K562 (cell line): ENCODE data around the gene MCIDAS. TPM values are rescaled to one million over a fixed set of nuclear protein-coding genes. Genes with fewer than 3 reads are reported as not detected.
A peak's percentile ranks its signal among the peaks of the same experiment; 100 is the strongest.

Source experiments
- CCNT2 ChIP-seq: IDR thresholded peaks from 2 replicates; pipeline ENCODE4 v1.6.1; 2011; ENCODE audit warnings: borderline replicate concordance, low read depth, mild to moderate bottlenecking, moderate library complexity, mixed read lengths, low read length; ENCODE audit not compliant: insufficient read length; ENCODE audit errors: extremely low read depth
- EHMT2 ChIP-seq: fragments of 450-650 bp; IDR thresholded peaks from 2 replicates; pipeline ENCODE4 v1.6.1; 2018; ENCODE audit warnings: antibody characterized with exemption
- ELF1 ChIP-seq: fragments of 200-800 bp; sonication (Bioruptor generic); IDR thresholded peaks from 2 replicates; pipeline ENCODE4 v1.6.1; 2016; ENCODE audit warnings: missing genetic modification characterization, missing compliant biosample characterization
- FOXK1 ChIP-seq: sonication (generic); formaldehyde crosslinking; IDR thresholded peaks from 2 replicates; pipeline ENCODE4 v1.8.0; 2022; ENCODE audit warnings: missing genetic modification reagents, mild to moderate bottlenecking, borderline replicate concordance
- ILK ChIP-seq: fragments of 450-650 bp; IDR thresholded peaks from 2 replicates; pipeline ENCODE4 v1.6.1; 2016; ENCODE audit warnings: missing genetic modification characterization, low read depth, mild to moderate bottlenecking, missing compliant biosample characterization, moderate library complexity, borderline replicate concordance
- NCOA2 ChIP-seq, 2 experiments: fragments of 450-650 bp; IDR thresholded peaks; 2 replicates each; pipeline ENCODE4 v1.6.1; 2018; ENCODE audit warnings: mild to moderate bottlenecking in 2 of 2, moderate library complexity in 1 of 2; ENCODE audit not compliant: partially characterized antibody in 2 of 2
- NFIX ChIP-seq: fragments of 250-450 bp; sonication (Bioruptor Pico); IDR thresholded peaks from 2 replicates; pipeline ENCODE4 v1.4.0; 2020; ENCODE audit warnings: low read depth, mild to moderate bottlenecking, moderate library complexity
- NR1H2 ChIP-seq: sonication (generic); formaldehyde crosslinking; IDR thresholded peaks from 2 replicates; pipeline ENCODE4 v1.4.0; 2020; ENCODE audit warnings: mild to moderate bottlenecking, missing genetic modification reagents
- OTX1 ChIP-seq: fragments of 450-650 bp; formaldehyde crosslinking; IDR thresholded peaks from 2 replicates; pipeline ENCODE4 v1.4.0; 2022; ENCODE audit warnings: mild to moderate bottlenecking
- PBX2 ChIP-seq, 2 experiments: IDR thresholded peaks in 1 of 2; conservative IDR thresholded peaks in 1 of 2; 2 replicates each; pipeline ENCODE4 v1.6.1; 2016; ENCODE audit warnings: low read depth in 2 of 2, mild to moderate bottlenecking in 1 of 2, missing compliant biosample characterization in 1 of 2, missing genetic modification characterization in 1 of 2, moderate library complexity in 1 of 2
- RAD21 ChIP-seq, 2 experiments: fragments of 250-450 bp in 1 of 2; fragments of 450-650 bp in 1 of 2; sonication (Bioruptor Pico) in 1 of 2; formaldehyde crosslinking in 1 of 2; IDR thresholded peaks in 1 of 2; conservative IDR thresholded peaks in 1 of 2; 2 replicates each; pipeline versions ENCODE4 v1.4.0 to v1.8.0; 2020 to 2022; ENCODE audit warnings: mild to moderate bottlenecking in 2 of 2, moderate library complexity in 1 of 2
- ZFP30 ChIP-seq: fragments of 250-450 bp; sonication (Bioruptor Pico); IDR thresholded peaks from 2 replicates; pipeline ENCODE4 v1.8.0; 2022; ENCODE audit warnings: moderate library complexity, mild to moderate bottlenecking, inconsistent platforms, borderline replicate concordance
- ZNF134 ChIP-seq: fragments of 250-450 bp; sonication (Bioruptor Pico); conservative IDR thresholded peaks from 2 replicates; pipeline ENCODE4 v1.4.0; 2020
- ZNF239 ChIP-seq: fragments of 250-450 bp; sonication (Bioruptor Pico); IDR thresholded peaks from 2 replicates; pipeline ENCODE4 v1.4.0; 2020; ENCODE audit warnings: mild to moderate bottlenecking
- ZNF785 ChIP-seq: fragments of 250-450 bp; sonication (Bioruptor Pico); IDR thresholded peaks from 2 replicates; pipeline ENCODE4 v1.4.0; 2020; ENCODE audit warnings: mild to moderate bottlenecking
- polyA plus RNA-seq, 8 experiments: library from polyadenylated mRNA; depleted of rRNA in 4 of 8; stranded (reverse) in 5 of 8; unstranded in 3 of 8; fragments of >200 nt; fragmentation: Nextera tagmentation in 2 of 8; fragmentation: Illumina TruSeq in 1 of 8; extraction: Ambion mirVana in 2 of 8; extraction: Trizol in 1 of 8; gene quantifications; 2 replicates each; pipeline versions ENCODE4 v1.2.1 to v1.2.3, GENCODE V29; 2011 to 2014; ENCODE audit warnings: inconsistent platforms in 1 of 8, missing spikeins in 1 of 8
- total RNA-seq, 7 experiments: library from RNA; depleted of rRNA in 6 of 7; stranded (reverse); fragments of >200 nt in 6 of 7; fragmentation: Illumina TruSeq in 2 of 7; extraction: Trizol in 2 of 7; gene quantifications; 2 replicates each; pipeline versions ENCODE4 v1.2.1 to v1.2.3, GENCODE V29; 2011 to 2021; ENCODE audit warnings: low replicate concordance in 1 of 7
- TF ChIP-seq, protein P1 (sequence below): sonication (generic); formaldehyde crosslinking; IDR thresholded peaks from 2 replicates; pipeline ENCODE4 v1.8.0; 2023; ENCODE audit warnings: mild to moderate bottlenecking, missing genetic modification reagents
- TF ChIP-seq, protein P2 (sequence below): fragments of 450-650 bp; formaldehyde crosslinking; IDR thresholded peaks from 2 replicates; pipeline ENCODE4 v1.4.0; 2020; ENCODE audit warnings: mild to moderate bottlenecking, moderate library complexity
- TF ChIP-seq, protein P3 (sequence below): fragments of 450-650 bp; IDR thresholded peaks from 2 replicates; pipeline ENCODE4 v1.6.1; 2018; ENCODE audit warnings: mild to moderate bottlenecking, low read depth; ENCODE audit not compliant: partially characterized antibody

Gene MCIDAS
- total and polyA plus RNA-seq, 9 of the 15 experiments (the other 6 are each of a cell fraction or from before 2014, with no cell fraction given) = 0.07 to 1.5 (median 0.69) TPM

- TF ChIP-seq PBX2 (CRISPR knock-in tag; IDR thresholded peaks at IDR 0.05; ENCODE audit: low read depth) (no peak), PBX2 (tag; conservative IDR thresholded peaks at IDR 0.05; ENCODE audit: low read depth) (no peak), ELF1 (tag) (no peak), NR1H2 (no peak), ZNF134 (CRISPR knock-in tag) (no peak), FOXK1 (CRISPR knock-in tag) (no peak), EHMT2 (no peak), RAD21 (CRISPR knock-in tag; conservative IDR thresholded peaks at IDR 0.05 in 1 of 2, IDR thresholded peaks at IDR 0.05 in 1 of 2) (no peak), NCOA2 (IDR thresholded peaks at IDR 0.05; ENCODE audit: partially characterized antibody in 2 of 2) (no peak), NFIX (CRISPR knock-in tag) (no peak), OTX1 (CRISPR knock-in tag) (no peak), ZNF785 (CRISPR knock-in tag) (no peak), CCNT2 (peak; percentile 45), ILK (tag) (no peak), ZNF239 (CRISPR knock-in tag) (no peak), ZFP30 (CRISPR knock-in tag) (no peak)
- TF ChIP-seq, protein P1, sequence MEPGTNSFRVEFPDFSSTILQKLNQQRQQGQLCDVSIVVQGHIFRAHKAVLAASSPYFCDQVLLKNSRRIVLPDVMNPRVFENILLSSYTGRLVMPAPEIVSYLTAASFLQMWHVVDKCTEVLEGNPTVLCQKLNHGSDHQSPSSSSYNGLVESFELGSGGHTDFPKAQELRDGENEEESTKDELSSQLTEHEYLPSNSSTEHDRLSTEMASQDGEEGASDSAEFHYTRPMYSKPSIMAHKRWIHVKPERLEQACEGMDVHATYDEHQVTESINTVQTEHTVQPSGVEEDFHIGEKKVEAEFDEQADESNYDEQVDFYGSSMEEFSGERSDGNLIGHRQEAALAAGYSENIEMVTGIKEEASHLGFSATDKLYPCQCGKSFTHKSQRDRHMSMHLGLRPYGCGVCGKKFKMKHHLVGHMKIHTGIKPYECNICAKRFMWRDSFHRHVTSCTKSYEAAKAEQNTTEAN (CRISPR knock-in tag) = no peak
- TF ChIP-seq, protein P2, sequence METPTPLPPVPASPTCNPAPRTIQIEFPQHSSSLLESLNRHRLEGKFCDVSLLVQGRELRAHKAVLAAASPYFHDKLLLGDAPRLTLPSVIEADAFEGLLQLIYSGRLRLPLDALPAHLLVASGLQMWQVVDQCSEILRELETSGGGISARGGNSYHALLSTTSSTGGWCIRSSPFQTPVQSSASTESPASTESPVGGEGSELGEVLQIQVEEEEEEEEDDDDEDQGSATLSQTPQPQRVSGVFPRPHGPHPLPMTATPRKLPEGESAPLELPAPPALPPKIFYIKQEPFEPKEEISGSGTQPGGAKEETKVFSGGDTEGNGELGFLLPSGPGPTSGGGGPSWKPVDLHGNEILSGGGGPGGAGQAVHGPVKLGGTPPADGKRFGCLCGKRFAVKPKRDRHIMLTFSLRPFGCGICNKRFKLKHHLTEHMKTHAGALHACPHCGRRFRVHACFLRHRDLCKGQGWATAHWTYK = no peak
- TF ChIP-seq, protein P3, sequence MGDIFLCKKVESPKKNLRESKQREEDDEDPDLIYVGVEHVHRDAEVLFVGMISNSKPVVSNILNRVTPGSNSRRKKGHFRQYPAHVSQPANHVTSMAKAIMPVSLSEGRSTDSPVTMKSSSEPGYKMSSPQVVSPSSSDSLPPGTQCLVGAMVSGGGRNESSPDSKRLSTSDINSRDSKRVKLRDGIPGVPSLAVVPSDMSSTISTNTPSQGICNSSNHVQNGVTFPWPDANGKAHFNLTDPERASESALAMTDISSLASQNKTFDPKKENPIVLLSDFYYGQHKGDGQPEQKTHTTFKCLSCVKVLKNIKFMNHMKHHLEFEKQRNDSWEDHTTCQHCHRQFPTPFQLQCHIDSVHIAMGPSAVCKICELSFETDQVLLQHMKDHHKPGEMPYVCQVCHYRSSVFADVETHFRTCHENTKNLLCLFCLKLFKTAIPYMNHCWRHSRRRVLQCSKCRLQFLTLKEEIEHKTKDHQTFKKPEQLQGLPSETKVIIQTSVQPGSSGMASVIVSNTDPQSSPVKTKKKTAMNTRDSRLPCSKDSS = no peak
Observed at GRCh38 chr5:55176176-55176818, 50.8 kb downstream of the MCIDAS start (continued).
